Neural progenitor cell (in vitro differentiated cells): ENCODE measurements around the gene SCP2.

ENCODE experiments used
- CTCF ChIP-seq: fragments of 200-600 bp; sonication (generic); IDR thresholded peaks from 2 replicates; pipeline ENCODE4 v1.5.1; 2017; ENCODE audit warnings: antibody characterized with exemption, mild to moderate bottlenecking
- EZH2 ChIP-seq: fragments of 200-600 bp; sonication (generic); IDR thresholded peaks from 2 replicates; pipeline ENCODE4 v1.6.1; 2017; ENCODE audit warnings: antibody characterized with exemption, mild to moderate bottlenecking, moderate library complexity
- EZH2phosphoT487 ChIP-seq: fragments of 200-600 bp; sonication (generic); IDR thresholded peaks from 2 replicates; pipeline ENCODE4 v1.6.1; 2017; ENCODE audit warnings: antibody characterized with exemption

- TF ChIP-seq CTCF: no peak
- no peak for TF ChIP-seq EZH2
- no peak for TF ChIP-seq EZH2phosphoT487
Measured at GRCh38 chr1:53066488-53066887, 139.4 kb downstream of the SCP2 start.
